DOHH2 (cell line): ENCODE data around the gene METTL17.
"Not testable (repeated sequence)": the region's sequence is repeated elsewhere in the genome, so short reads cannot be mapped to it uniquely, and the experiment has no call there.

ENCODE experiments used
- H3F3A ChIP-seq: fragments of 200-600 bp; sonication (generic), shearing (Covaris generic); 2 replicates; pipeline ENCODE4 v1.6.0; 2016; ENCODE audit warnings: antibody characterized with exemption, mild to moderate bottlenecking; ENCODE audit not compliant: control insufficient read depth, insufficient read depth
- H3K27ac ChIP-seq: fragments of 200-600 bp; sonication (generic); 2 replicates; pipeline ENCODE4 v1.5.1; 2014; ENCODE audit warnings: low read depth, mild to moderate bottlenecking, low read length, moderate library complexity
- H3K27me3 ChIP-seq: fragments of 200-600 bp; sonication (generic); 2 replicates; pipeline ENCODE4 v1.6.1; 2014; ENCODE audit warnings: mild to moderate bottlenecking, low read length, mixed read lengths; ENCODE audit not compliant: control insufficient read depth
- H3K36me3 ChIP-seq: fragments of 200-600 bp; sonication (generic); 2 replicates; pipeline ENCODE4 v1.6.1; 2014; ENCODE audit warnings: mild to moderate bottlenecking, low read length, moderate library complexity, mixed read lengths; ENCODE audit not compliant: control insufficient read depth
- H3K4me1 ChIP-seq: fragments of 200-600 bp; sonication (generic); 2 replicates; pipeline ENCODE4 v1.6.1; 2014; ENCODE audit warnings: mild to moderate bottlenecking, low read length, mixed read lengths; ENCODE audit not compliant: control insufficient read depth
- H3K4me2 ChIP-seq: fragments of 200-600 bp; sonication (generic); 2 replicates; pipeline ENCODE4 v1.6.0; 2014; ENCODE audit warnings: mild to moderate bottlenecking, low read length, moderate library complexity
- H3K4me3 ChIP-seq: fragments of 200-600 bp; sonication (generic); 2 replicates; pipeline ENCODE4 v1.5.1; 2014; ENCODE audit warnings: mild to moderate bottlenecking, low read length, mixed read lengths
- H3K79me2 ChIP-seq: fragments of 200-600 bp; sonication (generic); 2 replicates; pipeline ENCODE4 v1.6.1; 2014; ENCODE audit warnings: mild to moderate bottlenecking, low read length, mixed read lengths; ENCODE audit not compliant: control insufficient read depth
- H3K9me2 ChIP-seq: fragments of 200-600 bp; sonication (generic); replicated peaks from 2 replicates; pipeline ENCODE4 v1.6.1; 2014; ENCODE audit warnings: mild to moderate bottlenecking, low read length, mixed read lengths; ENCODE audit not compliant: control insufficient read depth
- H3K9me3 ChIP-seq: fragments of 200-600 bp; sonication (generic); 2 replicates; pipeline ENCODE4 v1.6.1; 2014; ENCODE audit warnings: antibody characterized with exemption, low read length, mixed read lengths; ENCODE audit not compliant: control insufficient read depth, insufficient read depth
- H4K20me1 ChIP-seq: fragments of 200-600 bp; sonication (generic); 2 replicates; pipeline ENCODE4 v1.6.0; 2014; ENCODE audit warnings: low read depth, mild to moderate bottlenecking, antibody characterized with exemption, low read length, moderate library complexity; ENCODE audit not compliant: control insufficient read depth, insufficient read depth
- CTCF ChIP-seq: fragments of 200-600 bp; sonication (generic); IDR thresholded peaks from one replicate; pipeline ENCODE4 v1.5.1; 2014; ENCODE audit warnings: antibody characterized with exemption, mild to moderate bottlenecking, low read depth, low read length; ENCODE audit not compliant: poor library complexity, severe bottlenecking
- EZH2phosphoT487 ChIP-seq: fragments of 200-600 bp; sonication (generic); IDR thresholded peaks from 2 replicates; pipeline ENCODE4 v1.6.1; 2017; ENCODE audit warnings: borderline replicate concordance, mild to moderate bottlenecking, antibody characterized with exemption, low read length, moderate library complexity, mixed read lengths

The METTL17 gene

GRCh38 chr14:20989787-20990600 lies at the start of gene METTL17:
Gene METTL17, plus strand, starts transcription at chr14:20989980. Its CDS starts 23 bp downstream, at chr14:20990003.
- H3K36me3 ChIP-seq = peaks cover 40% of the 10 kb centered on the region
- no peaks in the 10 kb centered on the region for H3K27me3 ChIP-seq
- H3K4me3 ChIP-seq = peak within 1 kb of the TSS; percentile 95
- H3K79me2 ChIP-seq = peaks cover 32% of the 10 kb centered on the region
- 0 out of 2 replicates have a peak, but pooled peaks cover 5% of the 10 kb centered on the region for H4K20me1 ChIP-seq
- H3K9me2 ChIP-seq = no peaks in the 10 kb centered on the region
- peak within 1 kb of the TSS; percentile 80 for H3K4me2 ChIP-seq
- H3F3A ChIP-seq = no peaks in the 10 kb centered on the region
- no peak for TF ChIP-seq EZH2phosphoT487
- TF ChIP-seq CTCF = peak; percentile 61
- H3K27ac ChIP-seq = peak within 1 kb of the TSS; percentile 53
- no peaks in the 10 kb centered on the region for H3K9me3 ChIP-seq
- peaks cover 21% of the 10 kb centered on the region for H3K4me1 ChIP-seq

- not testable (repeated sequence) for H3K27ac ChIP-seq, H3K36me3 ChIP-seq, H3K79me2 ChIP-seq, H4K20me1 ChIP-seq, H3K4me1 ChIP-seq, H3F3A ChIP-seq, H3K9me3 ChIP-seq, H3K4me3 ChIP-seq, H3K4me2 ChIP-seq, H3K9me2 ChIP-seq
- H3K27me3 ChIP-seq = peaks cover 24% of the 10 kb centered on the region
Measured at GRCh38 chr14:20945146-20945545, 44.6 kb upstream of the METTL17 start.

GRCh38 chr14:20946707-20947106 lies 43.1 kb upstream of the METTL17 start:
- H3K4me3 ChIP-seq, H4K20me1 ChIP-seq, H3K27ac ChIP-seq, H3K79me2 ChIP-seq, H3K4me2 ChIP-seq, H3F3A ChIP-seq, H3K4me1 ChIP-seq, H3K36me3 ChIP-seq, H3K9me3 ChIP-seq, H3K9me2 ChIP-seq: not testable (repeated sequence)
- H3K27me3 ChIP-seq = peaks cover 21% of the 10 kb centered on the region

GRCh38 chr14:20954736-20955537 lies 34.8 kb upstream of the METTL17 start, which contains the start of gene RNASE2:
Gene RNASE2, plus strand, starts transcription at chr14:20955487. Its CDS starts 285 bp downstream, at chr14:20955772.
- H4K20me1 ChIP-seq, H3K36me3 ChIP-seq, H3K4me1 ChIP-seq, H3K4me3 ChIP-seq, H3K27ac ChIP-seq, H3K4me2 ChIP-seq, H3K9me3 ChIP-seq, H3F3A ChIP-seq, H3K79me2 ChIP-seq, H3K9me2 ChIP-seq, H3K27me3 ChIP-seq: not testable (repeated sequence)

GRCh38 chr14:20955538-20955873 lies 34.3 kb upstream of the METTL17 start:
- H4K20me1 ChIP-seq, H3K36me3 ChIP-seq, H3F3A ChIP-seq, H3K9me3 ChIP-seq, H3K4me3 ChIP-seq, H3K9me2 ChIP-seq, H3K27me3 ChIP-seq, H3K79me2 ChIP-seq, H3K27ac ChIP-seq, H3K4me1 ChIP-seq, H3K4me2 ChIP-seq: not testable (repeated sequence)
